Liver (tissue), 9 donors: ENCODE data around the gene TENT5C. TPM values are rescaled to one million over a fixed set of nuclear protein-coding genes. Genes with fewer than 3 reads are reported as not detected.
A peak's percentile ranks its signal among the peaks of the same experiment; 100 is the strongest.

Experiments used
- DNase-seq: peaks from one replicate; pipeline ENCODE4 v3.0.0-alpha.2; 2017; ENCODE audit warnings: low spot score
- H3K27ac ChIP-seq, 2 donors: one replicate each; pipeline ENCODE4 v1.7.0; 2013; ENCODE audit warnings: inconsistent platforms in 2 of 2, low read length in 2 of 2, control low read depth in 1 of 2, low read depth in 1 of 2, mild to moderate bottlenecking in 1 of 2
- H3K27me3 ChIP-seq, 4 donors: one replicate each; pipeline versions ENCODE4 v1.6.1 to v1.7.0; 2013; ENCODE audit warnings: low read length in 3 of 4, inconsistent platforms in 1 of 4, mild to moderate bottlenecking in 1 of 4, moderate library complexity in 1 of 4; ENCODE audit not compliant: control insufficient read depth in 4 of 4, insufficient read depth in 4 of 4
- H3K36me3 ChIP-seq, 4 donors: one replicate each; pipeline versions ENCODE4 v1.6.1 to v1.7.0; 2013; ENCODE audit warnings: low read length in 3 of 4, mild to moderate bottlenecking in 3 of 4, low read depth in 1 of 4, moderate library complexity in 1 of 4; ENCODE audit not compliant: control insufficient read depth in 4 of 4, insufficient read depth in 3 of 4
- H3K4me1 ChIP-seq, 4 donors: one replicate each; pipeline versions ENCODE4 v1.6.1 to v1.7.0; 2013; ENCODE audit warnings: low read length in 3 of 4, mild to moderate bottlenecking in 3 of 4, moderate library complexity in 1 of 4; ENCODE audit not compliant: control insufficient read depth in 4 of 4, insufficient read depth in 4 of 4
- H3K4me3 ChIP-seq, 3 donors: one replicate each; pipeline versions ENCODE4 v1.6.1 to v1.7.0; 2013; ENCODE audit warnings: low read length in 3 of 3, control low read depth in 1 of 3, low read depth in 1 of 3, mild to moderate bottlenecking in 1 of 3
- H3K9ac ChIP-seq, 2 donors: one replicate each; pipeline ENCODE4 v1.7.0; 2013; ENCODE audit warnings: low read length in 2 of 2, mild to moderate bottlenecking in 2 of 2, moderate library complexity in 2 of 2, control low read depth in 1 of 2, low read depth in 1 of 2
- H3K9me3 ChIP-seq, 4 donors: one replicate each; pipeline versions ENCODE4 v1.6.1 to v1.7.0; 2013; ENCODE audit warnings: low read length in 3 of 4; ENCODE audit not compliant: control insufficient read depth in 4 of 4
- EGR1 ChIP-seq, 2 donors: IDR thresholded peaks; 2 replicates each; pipeline ENCODE4 v1.6.1; 2016 to 2018; ENCODE audit warnings: antibody characterized with exemption in 2 of 2, low read depth in 2 of 2
- FOXA2 ChIP-seq: IDR thresholded peaks from 2 replicates; pipeline ENCODE4 v1.6.1; 2016; ENCODE audit warnings: antibody characterized with exemption
- HNF4A ChIP-seq, 2 donors: conservative IDR thresholded peaks; 2 replicates each; pipeline ENCODE4 v1.6.1; 2016; ENCODE audit warnings: antibody characterized with exemption in 2 of 2, mild to moderate bottlenecking in 2 of 2
- HNF4G ChIP-seq: IDR thresholded peaks from 2 replicates; pipeline ENCODE4 v1.6.1; 2016; ENCODE audit warnings: antibody characterized with exemption
- JUND ChIP-seq, 2 donors: IDR thresholded peaks; 2 replicates each; pipeline ENCODE4 v1.6.1; 2016; ENCODE audit warnings: antibody characterized with exemption in 2 of 2
- NR2F2 ChIP-seq: IDR thresholded peaks from 2 replicates; pipeline ENCODE4 v1.6.1; 2016; ENCODE audit warnings: antibody characterized with exemption
- RAD21 ChIP-seq, 2 donors: IDR thresholded peaks; 2 replicates each; pipeline ENCODE4 v1.6.1; 2016; ENCODE audit warnings: antibody characterized with exemption in 2 of 2, mild to moderate bottlenecking in 2 of 2
- RXRA ChIP-seq, 2 donors: IDR thresholded peaks; 2 replicates each; pipeline ENCODE4 v1.6.1; 2017 to 2018; ENCODE audit warnings: antibody characterized with exemption in 2 of 2, mild to moderate bottlenecking in 1 of 2
- SP1 ChIP-seq: IDR thresholded peaks from 2 replicates; pipeline ENCODE4 v1.6.1; 2018; ENCODE audit warnings: antibody characterized with exemption, mild to moderate bottlenecking
- TAF1 ChIP-seq: conservative IDR thresholded peaks from 2 replicates; pipeline ENCODE4 v1.6.1; 2016; ENCODE audit warnings: antibody characterized with exemption, mild to moderate bottlenecking
- YY1 ChIP-seq: IDR thresholded peaks from 2 replicates; pipeline ENCODE4 v1.6.1; 2016; ENCODE audit warnings: antibody characterized with exemption, mild to moderate bottlenecking
- WGBS: extraction: QIAGEN DNeasy Blood & Tissue Kit; methylation state at CpG from one replicate; pipeline ENCODE4 v1.1.7; 2013; 5-methylcytosine and 5-hydroxymethylcytosine counted together
- polyA plus RNA-seq, 2 donors: library from polyadenylated mRNA; stranded (reverse) in 1 of 2; unstranded in 1 of 2; fragments of 200-250 nt in 1 of 2; fragments of >200 nt in 1 of 2; fragmentation: Nextera tagmentation in 1 of 2; extraction: Ambion mirVana in 1 of 2; gene quantifications; one replicate each; pipeline versions ENCODE4 v1.2.1 to v1.2.3, GENCODE V29; 2013 to 2015
- total RNA-seq, 2 donors: library from RNA; depleted of rRNA; stranded (reverse); fragments of >200 nt; gene quantifications; one replicate each; pipeline ENCODE4 v1.2.3, GENCODE V29; 2014
- TF ChIP-seq, protein P1 (sequence below): IDR thresholded peaks from 2 replicates; pipeline ENCODE4 v1.6.1; 2016; ENCODE audit warnings: antibody characterized with exemption
- TF ChIP-seq, protein P2 (sequence below): fragments of 150-350 bp; IDR thresholded peaks from 2 replicates; pipeline ENCODE4 v1.5.1; 2017; ENCODE audit warnings: improper control_type of control experiment, low read depth, low read length; ENCODE audit not compliant: missing input control
- TF ChIP-seq, protein P3 (sequence below): IDR thresholded peaks from 2 replicates; pipeline ENCODE4 v1.6.1; 2016; ENCODE audit warnings: antibody characterized with exemption, mild to moderate bottlenecking
- TF ChIP-seq, protein P4 (sequence below): IDR thresholded peaks from 2 replicates; pipeline ENCODE4 v1.6.1; 2016; ENCODE audit warnings: antibody characterized with exemption
- TF ChIP-seq, protein P5 (sequence below): IDR thresholded peaks from 2 replicates; pipeline ENCODE4 v1.6.1; 2016; ENCODE audit warnings: antibody characterized with exemption
- donor health status: healthy.
- donor health status: healthy.
- donor health status: healthy.
- donor health status: healthy.
- donor health status: healthy.

The TENT5C gene
- total and polyA plus RNA-seq, 4 donors, result 1.1 to 200 (median 4.8) TPM

DNA sequence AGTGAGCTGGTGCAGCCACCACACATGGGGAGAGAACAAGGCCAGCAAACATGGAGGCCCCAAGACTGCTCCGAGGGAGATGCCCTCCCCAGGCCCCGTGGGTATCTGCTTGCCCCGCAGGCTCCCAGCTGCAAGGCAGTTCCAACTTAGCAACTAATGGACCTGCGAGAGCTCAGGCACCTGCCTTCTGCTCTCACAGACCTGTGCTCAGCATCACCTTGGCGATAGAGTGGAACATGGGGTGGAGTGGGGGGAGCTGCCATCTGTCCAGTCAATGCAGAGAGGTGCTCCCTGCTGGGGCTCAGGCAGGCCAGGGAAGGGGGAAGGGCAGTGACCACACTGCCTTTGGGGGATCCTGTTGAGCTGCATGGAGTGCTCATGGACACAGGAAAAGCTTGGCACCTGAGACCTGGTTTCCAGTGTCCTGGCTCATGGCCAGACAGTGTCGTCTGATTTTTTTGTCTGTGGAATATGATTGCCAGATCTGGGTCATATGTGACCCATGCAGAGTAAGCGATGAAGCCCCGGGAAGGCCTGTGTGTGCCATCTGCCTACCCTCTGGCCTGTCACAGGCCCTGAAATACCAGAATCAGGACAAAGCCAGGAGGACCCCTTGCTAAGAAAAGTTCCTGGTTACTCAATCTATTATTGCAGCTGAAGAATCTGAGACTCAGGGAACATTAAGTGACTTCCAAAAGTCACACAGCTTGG is 39.9 kb upstream of the TENT5C start:
- Histone ChIP-seq H3K27ac (no peak overlapping the region), H3K36me3 (no peaks in the 10 kb centered on the region), H3K4me1 (peaks cover 0 to 7% (median 0%) of the 10 kb centered on the region in 4 donors), H3K9me3 (no peaks in the 10 kb centered on the region), H3K9ac (no peak overlapping the region), H3K27me3 (no peaks in the 10 kb centered on the region), H3K4me3 (no peak overlapping the region)
- WGBS, result 91% methylated on average over 8 of the region's 8 CpGs
- TF ChIP-seq JUND (IDR thresholded peaks at IDR 0.05) (no peak), RXRA (IDR thresholded peaks at IDR 0.05) (no peak), HNF4A (conservative IDR thresholded peaks at IDR 0.05) (no peak), FOXA2 (no peak), YY1 (no peak)
- TF ChIP-seq, protein P1, sequence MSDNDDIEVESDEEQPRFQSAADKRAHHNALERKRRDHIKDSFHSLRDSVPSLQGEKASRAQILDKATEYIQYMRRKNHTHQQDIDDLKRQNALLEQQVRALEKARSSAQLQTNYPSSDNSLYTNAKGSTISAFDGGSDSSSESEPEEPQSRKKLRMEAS, result no peak
- TF ChIP-seq, protein P2, sequence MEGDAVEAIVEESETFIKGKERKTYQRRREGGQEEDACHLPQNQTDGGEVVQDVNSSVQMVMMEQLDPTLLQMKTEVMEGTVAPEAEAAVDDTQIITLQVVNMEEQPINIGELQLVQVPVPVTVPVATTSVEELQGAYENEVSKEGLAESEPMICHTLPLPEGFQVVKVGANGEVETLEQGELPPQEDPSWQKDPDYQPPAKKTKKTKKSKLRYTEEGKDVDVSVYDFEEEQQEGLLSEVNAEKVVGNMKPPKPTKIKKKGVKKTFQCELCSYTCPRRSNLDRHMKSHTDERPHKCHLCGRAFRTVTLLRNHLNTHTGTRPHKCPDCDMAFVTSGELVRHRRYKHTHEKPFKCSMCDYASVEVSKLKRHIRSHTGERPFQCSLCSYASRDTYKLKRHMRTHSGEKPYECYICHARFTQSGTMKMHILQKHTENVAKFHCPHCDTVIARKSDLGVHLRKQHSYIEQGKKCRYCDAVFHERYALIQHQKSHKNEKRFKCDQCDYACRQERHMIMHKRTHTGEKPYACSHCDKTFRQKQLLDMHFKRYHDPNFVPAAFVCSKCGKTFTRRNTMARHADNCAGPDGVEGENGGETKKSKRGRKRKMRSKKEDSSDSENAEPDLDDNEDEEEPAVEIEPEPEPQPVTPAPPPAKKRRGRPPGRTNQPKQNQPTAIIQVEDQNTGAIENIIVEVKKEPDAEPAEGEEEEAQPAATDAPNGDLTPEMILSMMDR, result no peak
- TF ChIP-seq, protein P3, sequence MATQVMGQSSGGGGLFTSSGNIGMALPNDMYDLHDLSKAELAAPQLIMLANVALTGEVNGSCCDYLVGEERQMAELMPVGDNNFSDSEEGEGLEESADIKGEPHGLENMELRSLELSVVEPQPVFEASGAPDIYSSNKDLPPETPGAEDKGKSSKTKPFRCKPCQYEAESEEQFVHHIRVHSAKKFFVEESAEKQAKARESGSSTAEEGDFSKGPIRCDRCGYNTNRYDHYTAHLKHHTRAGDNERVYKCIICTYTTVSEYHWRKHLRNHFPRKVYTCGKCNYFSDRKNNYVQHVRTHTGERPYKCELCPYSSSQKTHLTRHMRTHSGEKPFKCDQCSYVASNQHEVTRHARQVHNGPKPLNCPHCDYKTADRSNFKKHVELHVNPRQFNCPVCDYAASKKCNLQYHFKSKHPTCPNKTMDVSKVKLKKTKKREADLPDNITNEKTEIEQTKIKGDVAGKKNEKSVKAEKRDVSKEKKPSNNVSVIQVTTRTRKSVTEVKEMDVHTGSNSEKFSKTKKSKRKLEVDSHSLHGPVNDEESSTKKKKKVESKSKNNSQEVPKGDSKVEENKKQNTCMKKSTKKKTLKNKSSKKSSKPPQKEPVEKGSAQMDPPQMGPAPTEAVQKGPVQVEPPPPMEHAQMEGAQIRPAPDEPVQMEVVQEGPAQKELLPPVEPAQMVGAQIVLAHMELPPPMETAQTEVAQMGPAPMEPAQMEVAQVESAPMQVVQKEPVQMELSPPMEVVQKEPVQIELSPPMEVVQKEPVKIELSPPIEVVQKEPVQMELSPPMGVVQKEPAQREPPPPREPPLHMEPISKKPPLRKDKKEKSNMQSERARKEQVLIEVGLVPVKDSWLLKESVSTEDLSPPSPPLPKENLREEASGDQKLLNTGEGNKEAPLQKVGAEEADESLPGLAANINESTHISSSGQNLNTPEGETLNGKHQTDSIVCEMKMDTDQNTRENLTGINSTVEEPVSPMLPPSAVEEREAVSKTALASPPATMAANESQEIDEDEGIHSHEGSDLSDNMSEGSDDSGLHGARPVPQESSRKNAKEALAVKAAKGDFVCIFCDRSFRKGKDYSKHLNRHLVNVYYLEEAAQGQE, result no peak
- TF ChIP-seq, protein P4, sequence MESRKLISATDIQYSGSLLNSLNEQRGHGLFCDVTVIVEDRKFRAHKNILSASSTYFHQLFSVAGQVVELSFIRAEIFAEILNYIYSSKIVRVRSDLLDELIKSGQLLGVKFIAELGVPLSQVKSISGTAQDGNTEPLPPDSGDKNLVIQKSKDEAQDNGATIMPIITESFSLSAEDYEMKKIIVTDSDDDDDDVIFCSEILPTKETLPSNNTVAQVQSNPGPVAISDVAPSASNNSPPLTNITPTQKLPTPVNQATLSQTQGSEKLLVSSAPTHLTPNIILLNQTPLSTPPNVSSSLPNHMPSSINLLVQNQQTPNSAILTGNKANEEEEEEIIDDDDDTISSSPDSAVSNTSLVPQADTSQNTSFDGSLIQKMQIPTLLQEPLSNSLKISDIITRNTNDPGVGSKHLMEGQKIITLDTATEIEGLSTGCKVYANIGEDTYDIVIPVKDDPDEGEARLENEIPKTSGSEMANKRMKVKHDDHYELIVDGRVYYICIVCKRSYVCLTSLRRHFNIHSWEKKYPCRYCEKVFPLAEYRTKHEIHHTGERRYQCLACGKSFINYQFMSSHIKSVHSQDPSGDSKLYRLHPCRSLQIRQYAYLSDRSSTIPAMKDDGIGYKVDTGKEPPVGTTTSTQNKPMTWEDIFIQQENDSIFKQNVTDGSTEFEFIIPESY, result no peak
- peak; percentile 22 for DNase-seq

DNA sequence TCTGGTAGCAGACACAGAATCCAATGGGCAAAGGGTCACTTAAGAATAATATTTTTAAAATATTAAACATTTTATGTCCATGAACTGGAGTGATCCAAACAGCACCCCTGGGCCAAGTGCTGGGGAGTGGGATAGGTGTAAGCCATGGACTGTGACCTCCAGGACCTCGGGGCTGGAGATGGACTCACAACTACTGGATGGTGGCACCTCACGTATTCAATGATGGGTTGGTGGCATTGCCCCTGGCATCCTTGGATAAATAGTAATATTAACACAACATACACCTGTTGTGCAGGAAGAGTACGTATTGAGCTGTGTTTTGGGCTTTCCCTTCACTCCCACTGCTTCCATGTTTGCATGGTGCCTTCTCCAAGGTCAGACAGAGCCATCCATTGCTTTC is 39.3 kb upstream of the TENT5C start:
- Histone ChIP-seq H3K4me1 (peaks cover 0 to 7% (median 0%) of the 10 kb centered on the region in 4 donors), H3K27me3 (no peaks in the 10 kb centered on the region), H3K27ac (no peak overlapping the region), H3K9me3 (no peaks in the 10 kb centered on the region), H3K9ac (no peak overlapping the region), H3K4me3 (no peak overlapping the region), H3K36me3 (no peaks in the 10 kb centered on the region)
- TF ChIP-seq NR2F2 (no peak), SP1 (no peak), HNF4G (no peak), FOXA2 (no peak), TAF1 (no peak), EGR1 (IDR thresholded peaks at IDR 0.05; ENCODE audit: low read depth in 2 of 2) (no peak), RAD21 (IDR thresholded peaks at IDR 0.05) (no peak), JUND (IDR thresholded peaks at IDR 0.05) (no peak), YY1 (no peak)
- TF ChIP-seq, protein P4, result no peak
- TF ChIP-seq, protein P5, sequence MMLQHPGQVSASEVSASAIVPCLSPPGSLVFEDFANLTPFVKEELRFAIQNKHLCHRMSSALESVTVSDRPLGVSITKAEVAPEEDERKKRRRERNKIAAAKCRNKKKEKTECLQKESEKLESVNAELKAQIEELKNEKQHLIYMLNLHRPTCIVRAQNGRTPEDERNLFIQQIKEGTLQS, result no peak
- TF ChIP-seq, protein P1, result no peak
- peak; percentile 10 for DNase-seq
- WGBS, result 91% methylated on average over 3 of the region's 3 CpGs
